Activated CD8-positive, alpha-beta memory T cell treated with anti-CD3 and anti-CD28 coated beads for 36 hours (primary cell): ENCODE measurements around the gene LARP7. TPM values are rescaled to one million over a fixed set of nuclear protein-coding genes. Genes with fewer than 3 reads are reported as not detected.

ENCODE experiments used
- CTCF ChIA-PET: fragments of 350-600 bp; sonication (Branson Sonifier 250); formaldehyde crosslinking; loops from one replicate; lab custom pipeline; 2021; ENCODE audit warnings: antibody characterized with exemption; lab: Charles Lee
- POLR2A ChIA-PET: fragments of 350-600 bp; sonication (Branson Sonifier 250); formaldehyde crosslinking; loops from one replicate; lab custom pipeline; 2021; ENCODE audit warnings: antibody characterized with exemption; lab: Charles Lee
- total RNA-seq, 2 experiments: library from RNA; stranded (reverse); gene quantifications; one replicate each; pipeline ENCODE4 v1.2.3, GENCODE V29; 2021

Gene LARP7
- total RNA-seq, 2 experiments from 2014 or later: 44.0 to 45.2 TPM

- ChIA-PET CTCF (interaction anchor here (0.9 to 1.6 kb wide), 2 partner anchors 56 to 59 kb away, joined by 3 read pairs; no protein-coding TSS in a partner anchor), POLR2A (interaction anchor here (0.6 to 0.7 kb wide), 2 partner anchors 90 to 227 kb away, joined by 3 read pairs; no protein-coding TSS in a partner anchor)
Measured at GRCh38 chr4:112705891-112706839, 69.2 kb downstream of the LARP7 start.

- CTCF ChIA-PET: interaction anchor here (0.9 to 1.6 kb wide), 2 partner anchors 55 to 58 kb away, joined by 3 read pairs; no protein-coding TSS in a partner anchor
Measured at GRCh38 chr4:112706840-112707207, 69.9 kb downstream of the LARP7 start.

More at GRCh38 chr4:112706840-112707207, 69.9 kb downstream of the LARP7 start:
- POLR2A ChIA-PET: interaction anchor here (0.6 kb wide), 1 partner anchor 226 kb away, joined by 3 read pairs; no protein-coding TSS in a partner anchor

Other genes with a start within 250 kb of the LARP7 start
- gene NEUROG2, start 121.0 kb upstream of the LARP7 start, total RNA-seq: not detected
- gene ZGRF1, start 234 bp upstream of the LARP7 start, total RNA-seq: 10 to 100 TPM; 32.2 to 32.9 TPM